NB4 (cell line): ENCODE data around the gene PRTN3.

Experiments
- MAX ChIP-seq: IDR thresholded peaks from 2 replicates; pipeline ENCODE4 v1.6.1; 2011; ENCODE audit warnings: low read depth, low read length
- TF ChIP-seq, protein P1 (sequence below): IDR thresholded peaks from one replicate; pipeline ENCODE4 v1.5.1; 2012; ENCODE audit warnings: low read depth, low read length

DNA sequence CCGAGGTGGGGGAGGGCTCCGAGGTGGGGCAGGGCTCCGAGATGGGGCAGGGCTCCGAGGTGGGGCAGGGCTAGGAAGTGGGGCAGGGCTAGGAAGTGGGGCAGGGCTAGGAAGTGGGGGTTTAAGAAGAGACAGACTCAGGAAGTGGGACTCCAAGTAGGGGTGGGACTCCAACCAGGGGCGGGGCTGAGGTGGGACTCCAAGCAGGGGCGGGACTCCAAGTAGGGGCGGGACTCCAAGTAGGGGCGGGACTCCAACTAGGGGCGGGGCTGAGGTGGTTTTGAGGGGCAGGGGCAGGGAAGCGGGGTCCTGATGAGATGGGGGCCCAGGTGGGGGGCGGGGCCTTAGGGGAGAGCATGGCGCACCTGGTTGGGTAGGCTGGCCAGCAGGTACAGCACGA lies 32.3 kb downstream of the PRTN3 start:
- TF ChIP-seq, protein P1, sequence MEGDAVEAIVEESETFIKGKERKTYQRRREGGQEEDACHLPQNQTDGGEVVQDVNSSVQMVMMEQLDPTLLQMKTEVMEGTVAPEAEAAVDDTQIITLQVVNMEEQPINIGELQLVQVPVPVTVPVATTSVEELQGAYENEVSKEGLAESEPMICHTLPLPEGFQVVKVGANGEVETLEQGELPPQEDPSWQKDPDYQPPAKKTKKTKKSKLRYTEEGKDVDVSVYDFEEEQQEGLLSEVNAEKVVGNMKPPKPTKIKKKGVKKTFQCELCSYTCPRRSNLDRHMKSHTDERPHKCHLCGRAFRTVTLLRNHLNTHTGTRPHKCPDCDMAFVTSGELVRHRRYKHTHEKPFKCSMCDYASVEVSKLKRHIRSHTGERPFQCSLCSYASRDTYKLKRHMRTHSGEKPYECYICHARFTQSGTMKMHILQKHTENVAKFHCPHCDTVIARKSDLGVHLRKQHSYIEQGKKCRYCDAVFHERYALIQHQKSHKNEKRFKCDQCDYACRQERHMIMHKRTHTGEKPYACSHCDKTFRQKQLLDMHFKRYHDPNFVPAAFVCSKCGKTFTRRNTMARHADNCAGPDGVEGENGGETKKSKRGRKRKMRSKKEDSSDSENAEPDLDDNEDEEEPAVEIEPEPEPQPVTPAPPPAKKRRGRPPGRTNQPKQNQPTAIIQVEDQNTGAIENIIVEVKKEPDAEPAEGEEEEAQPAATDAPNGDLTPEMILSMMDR: no peak
- TF ChIP-seq MAX: no peak
